K562 treated with DMSO at 1 percent for 24 hours (cell line): ENCODE measurements around the gene DONSON. TPM values are rescaled to one million over a fixed set of nuclear protein-coding genes. Genes with fewer than 3 reads are reported as not detected.

ENCODE experiments used
- total RNA-seq: library from RNA; unstranded; fragments of 300-600 nt; gene quantifications from 2 replicates; pipeline ENCODE4 v1.2.3, GENCODE V29; 2022; ENCODE audit warnings: low read depth; ENCODE audit not compliant: insufficient read depth

The DONSON gene, protein sequence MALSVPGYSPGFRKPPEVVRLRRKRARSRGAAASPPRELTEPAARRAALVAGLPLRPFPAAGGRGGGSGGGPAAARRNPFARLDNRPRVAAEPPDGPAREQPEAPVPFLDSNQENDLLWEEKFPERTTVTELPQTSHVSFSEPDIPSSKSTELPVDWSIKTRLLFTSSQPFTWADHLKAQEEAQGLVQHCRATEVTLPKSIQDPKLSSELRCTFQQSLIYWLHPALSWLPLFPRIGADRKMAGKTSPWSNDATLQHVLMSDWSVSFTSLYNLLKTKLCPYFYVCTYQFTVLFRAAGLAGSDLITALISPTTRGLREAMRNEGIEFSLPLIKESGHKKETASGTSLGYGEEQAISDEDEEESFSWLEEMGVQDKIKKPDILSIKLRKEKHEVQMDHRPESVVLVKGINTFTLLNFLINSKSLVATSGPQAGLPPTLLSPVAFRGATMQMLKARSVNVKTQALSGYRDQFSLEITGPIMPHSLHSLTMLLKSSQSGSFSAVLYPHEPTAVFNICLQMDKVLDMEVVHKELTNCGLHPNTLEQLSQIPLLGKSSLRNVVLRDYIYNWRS
- total RNA-seq: 41.1 and 44.2 TPM in 2 replicates

DNA sequence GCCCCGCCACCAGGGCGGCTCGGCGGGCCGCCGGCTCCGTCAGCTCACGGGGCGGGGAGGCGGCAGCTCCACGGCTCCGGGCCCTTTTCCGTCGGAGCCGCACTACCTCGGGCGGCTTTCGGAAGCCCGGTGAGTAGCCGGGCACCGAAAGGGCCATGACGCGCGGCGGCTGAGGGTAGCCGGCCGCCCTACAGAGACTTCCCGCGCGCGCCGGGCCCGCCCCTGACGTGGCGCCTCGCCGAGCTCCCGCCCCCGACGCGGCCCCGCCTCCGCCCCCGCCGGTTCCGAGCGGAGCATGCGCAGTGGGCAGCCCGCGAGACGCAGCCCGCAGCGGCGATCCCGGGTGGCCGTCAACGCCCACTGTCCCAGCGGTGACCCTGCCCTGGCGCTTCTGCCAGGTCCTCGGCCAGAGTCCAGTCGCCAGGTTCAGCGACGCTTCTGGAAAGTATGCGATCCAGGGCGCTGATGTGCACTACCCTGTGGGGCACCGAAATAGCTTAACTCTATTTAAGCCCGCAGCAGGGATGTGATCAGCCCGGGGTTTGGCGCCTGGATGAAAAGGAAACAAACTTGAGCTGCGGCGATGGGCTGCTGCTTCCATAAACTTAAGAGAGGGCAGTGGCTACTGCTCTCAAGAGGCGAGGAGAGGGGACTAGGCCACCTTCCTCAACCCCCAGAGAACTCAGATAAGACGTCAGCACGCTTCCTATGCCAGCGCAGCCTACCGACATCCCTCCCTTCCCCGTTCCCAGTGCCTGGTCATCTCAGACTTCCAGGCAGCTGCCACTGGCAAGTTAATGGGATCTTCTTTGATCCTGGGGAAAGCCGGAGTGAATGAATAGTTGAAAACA lies at the start of gene DONSON:
Gene DONSON, minus strand, starts transcription at position 200 of the 851 bp plus-strand sequence. Its CDS starts 43 bp downstream, at position 157.

DNA sequence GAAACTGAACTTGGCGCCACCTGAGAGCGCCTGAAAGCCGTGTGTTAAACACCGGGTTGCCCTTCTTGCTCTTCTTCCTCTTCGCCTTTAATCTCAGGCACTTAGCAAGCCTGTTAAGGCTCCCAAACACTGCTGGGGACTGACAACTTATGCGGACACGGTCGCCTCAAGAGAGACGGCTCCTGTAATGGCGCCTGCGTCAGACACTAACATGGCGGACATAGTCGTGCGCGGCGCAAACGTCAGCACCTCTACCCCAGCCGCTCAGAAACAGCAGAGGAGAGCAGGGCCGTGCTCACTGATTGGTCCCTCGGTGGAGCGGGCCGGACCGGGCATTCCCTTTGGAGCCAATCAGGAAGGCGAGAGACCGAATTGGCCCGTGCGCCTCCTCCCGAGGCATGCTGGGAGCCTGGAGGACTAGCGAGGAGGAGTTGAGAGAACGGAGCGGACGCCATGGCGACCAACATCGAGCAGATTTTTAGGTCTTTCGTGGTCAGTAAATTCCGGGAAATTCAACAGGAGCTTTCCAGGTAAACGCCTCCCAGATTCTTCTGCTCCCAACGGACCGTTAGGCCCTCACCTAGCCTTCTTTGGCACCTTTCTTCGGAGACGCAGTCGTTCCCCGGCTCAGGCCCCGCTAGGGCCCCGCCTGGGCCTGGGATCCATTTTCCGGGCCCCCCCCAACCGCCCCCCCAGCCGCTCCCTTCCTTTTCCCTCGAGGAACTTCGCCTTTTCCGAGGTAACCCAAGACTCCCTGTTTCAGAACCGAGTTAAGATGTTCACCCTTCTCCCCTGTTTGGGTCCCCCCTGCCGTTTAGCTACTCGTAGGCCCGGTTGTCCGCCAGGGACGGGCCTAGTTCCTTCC lies 45.6 kb downstream of the DONSON start, which contains the start of gene SON:
Gene SON, plus strand, starts transcription at position 399 of the 865 bp plus-strand sequence. Its CDS starts 55 bp downstream, at position 454.

GRCh38 chr21:33541756-33542639 lies 46.5 kb downstream of the DONSON start, which contains the start of gene GART:
Gene GART, minus strand, starts transcription at chr21:33542117. Its CDS starts 2,802 bp downstream, at chr21:33539315.

Other genes starting within 250 kb of the DONSON start
- 38.1 and 41.0 TPM in 2 replicates for gene IFNGR2, start 185.3 kb downstream of the DONSON start, total RNA-seq
- 20.6 and 23.6 TPM in 2 replicates for gene TMEM50B, start 108.7 kb downstream of the DONSON start, total RNA-seq
- gene DNAJC28, start 97.0 kb downstream of the DONSON start, total RNA-seq: 1.1 and 1.3 TPM in 2 replicates
- gene GART, start 46.6 kb downstream of the DONSON start, total RNA-seq: 66.1 and 68.3 TPM in 2 replicates
- 133 and 139 TPM in 2 replicates for gene SON, start 45.6 kb downstream of the DONSON start, total RNA-seq
- gene CRYZL1, start 53.1 kb upstream of the DONSON start, total RNA-seq: 22.1 and 25.7 TPM in 2 replicates
- gene ITSN1, start 53.8 kb upstream of the DONSON start, total RNA-seq: 6.0 and 8.6 TPM in 2 replicates